Esophagus squamous epithelium (tissue), 5 donors: ENCODE results near the gene GLRA1. TPM values are rescaled to one million over a fixed set of nuclear protein-coding genes. Genes with fewer than 3 reads are reported as not detected.

Experiments used
- DNase-seq: peaks from one replicate; lab custom pipeline; 2025; lab: John Stamatoyannopoulos, UW
- H3K27ac ChIP-seq, 4 donors: fragments of 200-600 bp; sonication (generic); one replicate each; pipeline ENCODE4 v1.5.1; 2016 to 2019; ENCODE audit warnings: mild to moderate bottlenecking in 1 of 4
- H3K27me3 ChIP-seq, 4 donors: fragments of 200-600 bp; sonication (generic); 1 replicate in 3 of 4; 2 replicates in 1 of 4; pipeline versions ENCODE4 v1.5.1 to v1.6.0; 2017 to 2021; ENCODE audit warnings: antibody characterized with exemption in 1 of 4
- H3K36me3 ChIP-seq, 3 donors: fragments of 200-600 bp; sonication (generic); one replicate each; pipeline ENCODE4 v1.5.1; 2016 to 2019
- H3K4me1 ChIP-seq, 3 donors: fragments of 200-600 bp; sonication (generic); one replicate each; pipeline ENCODE4 v1.5.1; 2017 to 2019
- H3K4me3 ChIP-seq, 4 donors: fragments of 200-600 bp; sonication (generic); 1 replicate in 3 of 4; 2 replicates in 1 of 4; pipeline ENCODE4 v1.5.1; 2016 to 2019; ENCODE audit warnings: mild to moderate bottlenecking in 2 of 4, moderate library complexity in 1 of 4
- H3K9me3 ChIP-seq, 3 donors: fragments of 200-600 bp; sonication (generic); one replicate each; pipeline ENCODE4 v1.5.1; 2016 to 2019
- CTCF ChIP-seq, 6 experiments: fragments of 450-650 bp in 4 of 6; fragments of 200-600 bp in 2 of 6; sonication (generic) in 2 of 6; IDR thresholded peaks; one replicate each; pipeline ENCODE4 v1.5.1; 2016 to 2019; ENCODE audit warnings: antibody characterized with exemption in 6 of 6, mild to moderate bottlenecking in 4 of 6, moderate library complexity in 4 of 6
- POLR2A ChIP-seq, 4 donors: fragments of 450-650 bp; IDR thresholded peaks; one replicate each; pipeline ENCODE4 v1.6.1; 2017; ENCODE audit warnings: antibody characterized with exemption in 4 of 4, mild to moderate bottlenecking in 4 of 4, moderate library complexity in 3 of 4
- WGBS, 2 donors: methylation state at CpG; one replicate each; pipeline ENCODE4 v1.1.5; 2018; 5-methylcytosine and 5-hydroxymethylcytosine counted together
- intact Hi-C: fragments of 100-400 bp; cut with DNase I; formaldehyde crosslinking; loops from one replicate; pipeline ENCODE4 v1.15.0; 2022
- total RNA-seq, 4 donors: library from RNA; depleted of rRNA; stranded (reverse); fragments of >200 nt; gene quantifications; one replicate each; pipeline ENCODE4 v1.1.0, GENCODE V29; 2016
- donor health status: DM: yes; HTN: yes; CAD: no.

The GLRA1 gene
- total RNA-seq: not detected

GRCh38 chr5:151924564-151925301, at the start of gene GLRA1:
Gene GLRA1 (minus strand): TSS chr5:151924851. CDS start chr5:151924549, 302 bp downstream.
- Histone ChIP-seq H3K4me1 (no peaks in the 10 kb centered on the region), H3K36me3 (no peaks in the 10 kb centered on the region), H3K27me3 (peaks cover 0 to 29% (median 0%) of the 10 kb centered on the region in 4 donors), H3K27ac (no peak within 1 kb of the TSS), H3K4me3 (no peak within 1 kb of the TSS), H3K9me3 (no peaks in the 10 kb centered on the region)
- 13% methylated on average over 23 to 28 of the region's 44 CpGs for WGBS, 2 donors
- TF ChIP-seq POLR2A (IDR thresholded peaks at IDR 0.05) (no peak), CTCF (IDR thresholded peaks at IDR 0.05) (no peak)
- DNase-seq: no peak
- intact Hi-C loops: no loop called here

- Histone ChIP-seq H3K36me3 (no peaks in the 10 kb centered on the region), H3K9me3 (no peaks in the 10 kb centered on the region), H3K27me3 (no peaks in the 10 kb centered on the region), H3K27ac (no peak overlapping the region), H3K4me1 (no peaks in the 10 kb centered on the region), H3K4me3 (no peak overlapping the region)
- TF ChIP-seq CTCF (IDR thresholded peaks at IDR 0.05) (no peak), POLR2A (IDR thresholded peaks at IDR 0.05) (no peak)
- intact Hi-C loops: no loop called here
- DNase-seq: no peak
Measured at GRCh38 chr5:151970885-151971284, 46.2 kb upstream of the GLRA1 start.

DNA sequence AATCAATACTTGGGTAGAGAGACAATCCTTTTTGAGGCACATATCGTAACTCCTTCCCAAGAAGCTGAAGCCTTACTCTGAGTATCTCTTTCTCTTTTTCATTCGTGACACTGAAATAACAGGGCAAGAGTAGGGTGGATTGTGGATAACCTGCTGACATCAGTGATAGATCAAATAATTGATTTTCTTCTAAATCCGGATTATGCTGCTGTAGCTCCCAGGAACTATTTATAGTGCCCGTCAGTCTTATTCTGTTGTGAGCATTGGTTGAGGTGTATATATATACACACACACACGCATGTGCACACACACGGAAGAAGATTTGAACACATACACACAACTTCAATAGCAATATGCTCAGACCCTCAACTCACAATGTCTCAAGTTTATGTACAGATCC, 43.2 kb upstream of the GLRA1 start:
- intact Hi-C loops: no loop called here
- no peak for TF ChIP-seq POLR2A (IDR thresholded peaks at IDR 0.05)
- TF ChIP-seq CTCF (IDR thresholded peaks at IDR 0.05): no peak
- no peaks in the 10 kb centered on the region for H3K9me3 ChIP-seq
- no peak overlapping the region for H3K27ac ChIP-seq
- H3K4me3 ChIP-seq: no peak overlapping the region
- DNase-seq: no peak
- no peaks in the 10 kb centered on the region for H3K27me3 ChIP-seq
- no peaks in the 10 kb centered on the region for H3K4me1 ChIP-seq
- no peaks in the 10 kb centered on the region for H3K36me3 ChIP-seq
- WGBS, 2 donors: 74 to 82% methylated on average over 6 of the region's 6 CpGs

- H3K4me1 ChIP-seq: no peaks in the 10 kb centered on the region
- intact Hi-C loops: no loop called here
- no peak for DNase-seq
- no peak for TF ChIP-seq POLR2A (IDR thresholded peaks at IDR 0.05)
- TF ChIP-seq CTCF (IDR thresholded peaks at IDR 0.05): no peak
- no peaks in the 10 kb centered on the region for H3K36me3 ChIP-seq
- WGBS, 2 donors: 77 to 90% methylated on average over 1 of the region's 1 CpG
- no peaks in the 10 kb centered on the region for H3K27me3 ChIP-seq
- no peak overlapping the region for H3K27ac ChIP-seq
- no peaks in the 10 kb centered on the region for H3K9me3 ChIP-seq
- H3K4me3 ChIP-seq: no peak overlapping the region
Measured at GRCh38 chr5:151966046-151966445, 41.4 kb upstream of the GLRA1 start.

GRCh38 chr5:151964471-151964870, 39.8 kb upstream of the GLRA1 start:
- H3K27ac ChIP-seq: no peak overlapping the region
- no peaks in the 10 kb centered on the region for H3K27me3 ChIP-seq
- H3K4me1 ChIP-seq: no peaks in the 10 kb centered on the region
- H3K36me3 ChIP-seq: no peaks in the 10 kb centered on the region
- TF ChIP-seq POLR2A (IDR thresholded peaks at IDR 0.05) (no peak), CTCF (IDR thresholded peaks at IDR 0.05) (no peak)
- intact Hi-C loops: no loop called here
- WGBS, 2 donors: 70 to 81% methylated on average over 3 to 4 of the region's 4 CpGs
- H3K4me3 ChIP-seq: no peak overlapping the region
- no peak for DNase-seq
- no peaks in the 10 kb centered on the region for H3K9me3 ChIP-seq
